ENCODE results near the gene ST6GALNAC4.

The ST6GALNAC4 gene

GRCh38 chr9:127868278-127868902 is 48.5 kb downstream of the ST6GALNAC4 start:
- no peak for DNase-seq

DNA sequence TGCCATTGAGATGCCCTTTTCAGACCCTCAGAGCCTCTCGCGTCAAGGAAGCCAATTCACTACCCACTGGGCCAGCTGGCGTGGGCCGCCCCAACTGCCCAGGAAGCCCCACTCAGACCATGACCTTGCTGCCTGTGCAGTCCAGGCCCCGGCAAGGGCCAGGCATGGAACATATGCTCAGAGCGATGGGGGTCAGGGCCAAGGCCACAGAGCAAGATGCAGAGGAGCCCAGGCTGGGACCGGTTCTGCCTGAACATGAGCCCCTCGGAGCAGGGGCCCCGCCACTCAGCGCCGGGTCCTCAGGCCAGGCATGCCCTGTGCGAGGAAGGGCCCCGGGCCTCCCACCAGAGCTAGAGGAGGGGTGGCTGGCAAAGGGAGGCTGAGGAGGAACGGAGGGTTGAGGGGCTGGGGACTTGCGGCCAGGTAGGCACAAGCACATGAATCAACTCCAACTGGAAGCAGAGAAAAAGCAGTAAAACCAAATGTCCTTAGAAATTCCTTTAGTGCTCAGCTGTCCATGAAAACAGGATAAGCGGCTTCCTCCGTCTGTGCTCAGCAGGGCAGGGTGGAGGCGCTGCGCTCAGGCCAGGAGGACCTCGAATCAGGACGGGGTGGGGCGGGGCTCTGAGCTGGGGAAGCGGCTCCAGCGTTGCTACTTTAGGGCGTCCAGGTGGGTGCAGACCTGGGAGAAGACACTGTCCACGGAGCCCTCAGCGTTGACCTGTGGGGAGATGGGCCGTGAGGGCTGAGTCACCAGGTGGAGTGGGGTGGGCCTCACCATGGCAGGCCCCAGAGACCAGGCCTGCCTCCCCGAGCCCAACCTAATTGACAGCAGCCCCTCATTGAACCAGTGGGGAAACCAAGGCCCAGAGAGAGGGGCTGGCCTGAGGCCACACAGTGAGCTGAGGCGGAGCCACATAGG is 49.2 kb downstream of the ST6GALNAC4 start:
- no peak for DNase-seq

DNA sequence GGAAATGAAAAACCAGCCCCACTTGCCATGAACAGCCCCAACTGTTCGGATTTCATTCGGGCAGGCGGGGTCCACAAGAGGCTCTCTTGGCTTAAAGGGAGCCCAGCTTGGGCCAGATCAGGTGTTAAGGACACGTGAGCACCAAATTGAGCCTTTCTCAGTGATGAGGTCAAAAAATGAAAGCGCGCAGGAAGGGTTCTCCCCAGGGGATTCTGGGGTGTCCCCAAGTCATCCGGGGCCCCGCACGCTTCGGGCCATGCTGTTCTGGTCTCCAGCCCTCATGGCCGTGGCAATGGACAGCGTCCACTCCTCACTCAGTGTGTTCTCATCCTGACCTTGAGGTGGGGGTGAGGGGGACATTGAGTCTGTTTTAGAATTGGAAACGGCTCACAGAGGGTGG is 50.3 kb downstream of the ST6GALNAC4 start:
- no peak for DNase-seq

GRCh38 chr9:127865645-127866464 is 51.0 kb downstream of the ST6GALNAC4 start:
- no peak for DNase-seq

GRCh38 chr9:127863191-127863621 is 53.6 kb downstream of the ST6GALNAC4 start:
- no peak for DNase-seq

GRCh38 chr9:127862075-127863011 is 54.5 kb downstream of the ST6GALNAC4 start:
- no peak for DNase-seq

- DNase-seq, result no peak
Observed at GRCh38 chr9:127860779-127861178, 56.1 kb downstream of the ST6GALNAC4 start.

DNA sequence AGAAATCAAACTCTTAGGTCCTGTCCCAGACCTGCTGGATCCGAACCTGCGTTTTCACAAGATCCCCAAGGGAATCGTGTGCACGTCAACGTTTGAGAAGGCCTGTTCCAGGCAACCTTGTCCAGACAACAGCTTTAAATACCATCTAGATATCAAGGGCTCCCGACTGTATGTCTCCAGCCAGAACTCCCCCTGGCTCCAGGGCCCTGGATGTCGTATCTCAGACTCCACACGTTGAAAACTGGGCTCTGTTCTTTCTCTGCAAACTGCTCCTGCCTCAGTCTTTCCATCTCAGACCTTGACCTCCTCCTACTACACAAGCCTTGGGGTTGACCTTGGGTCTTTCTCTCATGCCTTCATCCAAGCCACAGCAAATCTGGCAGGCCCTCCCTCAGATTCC is 56.6 kb downstream of the ST6GALNAC4 start:
- no peak for DNase-seq

- DNase-seq, result no peak
Observed at GRCh38 chr9:127858041-127858512, 58.8 kb downstream of the ST6GALNAC4 start.
